ENCODE measurements around the gene RAD21L1.

DNA sequence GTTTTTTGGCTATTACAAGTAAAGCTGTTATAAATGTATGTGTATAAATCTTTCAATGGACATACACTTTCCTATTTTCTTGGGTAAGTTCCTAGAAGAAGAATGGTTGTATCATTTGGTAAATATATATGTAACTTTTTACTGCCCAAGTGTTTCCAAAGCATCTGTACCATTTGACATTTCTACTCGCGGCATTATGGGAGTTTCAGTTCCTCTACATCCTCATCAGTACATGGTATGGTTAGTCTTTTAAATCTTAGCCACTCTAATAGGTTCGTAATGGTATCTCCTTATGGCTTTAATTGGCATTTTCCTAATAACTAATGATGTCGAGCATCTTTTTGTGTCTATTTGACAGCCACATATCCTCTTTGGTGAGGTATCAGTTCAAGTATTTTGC is 53.1 kb downstream of the RAD21L1 start:
- TF ChIP-seq ZFP3 (CRISPR knock-in tag; IDR thresholded peaks at IDR 0.05) (no peak), CSDC2 (CRISPR knock-in tag; IDR thresholded peaks at IDR 0.05) (no peak), POU6F1 (CRISPR knock-in tag; IDR thresholded peaks at IDR 0.05; ENCODE audit: borderline replicate concordance, low read depth) (no peak), ZNF70 (CRISPR knock-in tag; IDR thresholded peaks at IDR 0.05) (no peak), ARNTL (CRISPR knock-in tag; IDR thresholded peaks at IDR 0.05; ENCODE audit: borderline replicate concordance, low read depth) (no peak), OSR1 (CRISPR knock-in tag; IDR thresholded peaks at IDR 0.05) (no peak), TOX (CRISPR knock-in tag; IDR thresholded peaks at IDR 0.05; ENCODE audit: borderline replicate concordance) (no peak), ZNF8 (CRISPR knock-in tag; IDR thresholded peaks at IDR 0.05) (no peak), RARB (CRISPR knock-in tag; IDR thresholded peaks at IDR 0.05) (no peak), BACH2 (CRISPR knock-in tag; IDR thresholded peaks at IDR 0.05; ENCODE audit: borderline replicate concordance) (no peak)
- TF ChIP-seq, protein P1, sequence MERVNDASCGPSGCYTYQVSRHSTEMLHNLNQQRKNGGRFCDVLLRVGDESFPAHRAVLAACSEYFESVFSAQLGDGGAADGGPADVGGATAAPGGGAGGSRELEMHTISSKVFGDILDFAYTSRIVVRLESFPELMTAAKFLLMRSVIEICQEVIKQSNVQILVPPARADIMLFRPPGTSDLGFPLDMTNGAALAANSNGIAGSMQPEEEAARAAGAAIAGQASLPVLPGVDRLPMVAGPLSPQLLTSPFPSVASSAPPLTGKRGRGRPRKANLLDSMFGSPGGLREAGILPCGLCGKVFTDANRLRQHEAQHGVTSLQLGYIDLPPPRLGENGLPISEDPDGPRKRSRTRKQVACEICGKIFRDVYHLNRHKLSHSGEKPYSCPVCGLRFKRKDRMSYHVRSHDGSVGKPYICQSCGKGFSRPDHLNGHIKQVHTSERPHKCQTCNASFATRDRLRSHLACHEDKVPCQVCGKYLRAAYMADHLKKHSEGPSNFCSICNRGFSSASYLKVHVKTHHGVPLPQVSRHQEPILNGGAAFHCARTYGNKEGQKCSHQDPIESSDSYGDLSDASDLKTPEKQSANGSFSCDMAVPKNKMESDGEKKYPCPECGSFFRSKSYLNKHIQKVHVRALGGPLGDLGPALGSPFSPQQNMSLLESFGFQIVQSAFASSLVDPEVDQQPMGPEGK (CRISPR knock-in tag; IDR thresholded peaks at IDR 0.05; ENCODE audit: borderline replicate concordance) = no peak
- TF ChIP-seq, protein P2, sequence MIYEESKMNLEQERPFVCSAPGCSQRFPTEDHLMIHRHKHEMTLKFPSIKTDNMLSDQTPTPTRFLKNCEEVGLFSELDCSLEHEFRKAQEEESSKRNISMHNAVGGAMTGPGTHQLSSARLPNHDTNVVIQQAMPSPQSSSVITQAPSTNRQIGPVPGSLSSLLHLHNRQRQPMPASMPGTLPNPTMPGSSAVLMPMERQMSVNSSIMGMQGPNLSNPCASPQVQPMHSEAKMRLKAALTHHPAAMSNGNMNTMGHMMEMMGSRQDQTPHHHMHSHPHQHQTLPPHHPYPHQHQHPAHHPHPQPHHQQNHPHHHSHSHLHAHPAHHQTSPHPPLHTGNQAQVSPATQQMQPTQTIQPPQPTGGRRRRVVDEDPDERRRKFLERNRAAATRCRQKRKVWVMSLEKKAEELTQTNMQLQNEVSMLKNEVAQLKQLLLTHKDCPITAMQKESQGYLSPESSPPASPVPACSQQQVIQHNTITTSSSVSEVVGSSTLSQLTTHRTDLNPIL (CRISPR knock-in tag; IDR thresholded peaks at IDR 0.05; ENCODE audit: low read depth) = no peak
- TF ChIP-seq, protein P3, sequence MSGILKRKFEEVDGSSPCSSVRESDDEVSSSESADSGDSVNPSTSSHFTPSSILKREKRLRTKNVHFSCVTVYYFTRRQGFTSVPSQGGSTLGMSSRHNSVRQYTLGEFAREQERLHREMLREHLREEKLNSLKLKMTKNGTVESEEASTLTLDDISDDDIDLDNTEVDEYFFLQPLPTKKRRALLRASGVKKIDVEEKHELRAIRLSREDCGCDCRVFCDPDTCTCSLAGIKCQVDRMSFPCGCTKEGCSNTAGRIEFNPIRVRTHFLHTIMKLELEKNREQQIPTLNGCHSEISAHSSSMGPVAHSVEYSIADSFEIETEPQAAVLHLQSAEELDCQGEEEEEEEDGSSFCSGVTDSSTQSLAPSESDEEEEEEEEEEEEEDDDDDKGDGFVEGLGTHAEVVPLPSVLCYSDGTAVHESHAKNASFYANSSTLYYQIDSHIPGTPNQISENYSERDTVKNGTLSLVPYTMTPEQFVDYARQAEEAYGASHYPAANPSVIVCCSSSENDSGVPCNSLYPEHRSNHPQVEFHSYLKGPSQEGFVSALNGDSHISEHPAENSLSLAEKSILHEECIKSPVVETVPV (CRISPR knock-in tag; IDR thresholded peaks at IDR 0.05) = no peak

Data from SK-N-SH treated with all-trans-retinoic acid at 6 μM for 48 hours (cell line).